ENCODE results near the gene THADA.
A peak's percentile ranks its signal among the peaks of the same experiment; 100 is the strongest.

Gene THADA

DNA sequence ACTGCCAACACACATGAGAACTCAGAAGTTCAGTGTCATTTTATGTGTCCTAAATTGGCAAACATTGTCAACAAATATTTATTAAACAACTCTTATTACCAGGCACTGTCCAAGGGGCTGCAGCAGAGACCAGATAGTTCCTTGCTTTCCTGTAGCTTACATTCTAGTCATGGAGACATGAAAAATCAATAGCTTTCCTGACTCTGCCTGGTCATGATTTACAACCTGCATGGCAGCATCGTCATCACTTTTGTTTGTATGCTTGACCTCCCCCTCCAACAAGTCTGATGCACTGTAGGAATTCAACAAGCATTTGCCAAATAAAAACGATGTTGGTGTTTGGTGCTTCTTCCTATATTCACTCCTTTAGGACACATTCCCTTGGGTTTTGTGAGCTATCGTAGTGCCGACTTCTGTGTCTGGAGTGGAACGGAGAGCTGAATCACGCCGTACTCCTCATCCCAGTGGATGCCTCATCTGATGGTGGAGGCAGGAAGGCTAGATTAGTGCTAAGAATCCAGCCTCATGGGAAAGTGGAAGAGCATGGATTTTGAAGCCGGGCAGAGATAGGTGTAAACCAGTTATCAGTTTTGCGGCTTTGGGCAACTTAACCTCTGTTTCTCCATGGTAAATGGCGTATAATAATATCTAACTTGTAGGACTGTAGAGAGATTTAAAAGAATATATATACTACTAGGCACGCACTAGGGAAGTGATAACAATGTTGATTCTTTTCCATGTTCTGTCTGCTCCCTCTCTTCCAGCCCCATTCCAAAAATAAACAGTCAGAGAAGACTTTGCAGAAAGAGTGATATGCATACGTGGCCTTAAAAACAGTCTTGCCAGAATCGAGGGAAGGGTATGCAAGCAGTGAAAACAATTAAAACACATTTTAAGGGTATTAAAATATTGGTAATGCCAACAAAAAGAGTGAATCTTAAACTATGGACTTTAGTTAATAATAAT lies 249.0 kb downstream of the THADA start:
- DNase-seq = no peak

DNA sequence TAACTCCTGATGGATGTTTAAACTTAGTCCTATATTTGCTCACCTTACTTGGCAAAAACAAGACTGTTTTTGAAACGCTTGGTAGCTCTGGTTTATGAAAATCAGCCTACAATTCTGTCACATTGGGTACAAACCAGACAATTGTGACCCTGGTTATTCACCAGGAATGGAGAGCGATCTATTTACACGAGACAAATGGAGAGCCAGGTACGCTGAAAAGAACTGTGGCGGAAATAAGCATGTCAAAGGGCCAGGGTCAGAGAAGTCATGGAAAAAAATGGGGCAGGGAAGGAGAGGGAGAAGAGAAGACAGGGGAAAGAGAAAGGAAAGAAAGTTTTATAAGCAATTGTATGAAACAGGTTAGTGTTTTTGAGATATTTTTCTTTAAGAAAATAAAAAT lies 250.0 kb downstream of the THADA start:
- no peak for DNase-seq

DNA sequence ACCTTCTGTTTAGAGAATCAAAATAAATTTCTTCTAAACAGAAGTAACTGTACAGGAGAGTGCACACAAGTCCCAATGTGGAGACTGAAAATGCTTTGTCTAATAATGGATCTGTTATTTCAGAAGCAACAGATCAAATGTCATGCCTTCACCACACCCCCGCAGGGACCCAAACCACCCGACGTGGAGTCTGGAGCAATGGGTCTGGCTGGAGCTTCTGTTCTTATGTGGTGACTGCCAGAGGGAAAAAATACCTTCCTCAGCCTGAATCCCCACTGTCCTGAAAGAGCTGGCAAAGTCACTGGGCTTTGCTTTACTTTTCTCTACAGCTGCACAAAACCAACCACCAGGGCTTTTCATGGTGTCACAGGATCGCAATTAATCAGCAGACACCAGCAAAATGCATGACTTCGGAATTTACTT lies 250.4 kb downstream of the THADA start:
- DNase-seq = peak in 1 of 2 experiments; percentile 8

DNA sequence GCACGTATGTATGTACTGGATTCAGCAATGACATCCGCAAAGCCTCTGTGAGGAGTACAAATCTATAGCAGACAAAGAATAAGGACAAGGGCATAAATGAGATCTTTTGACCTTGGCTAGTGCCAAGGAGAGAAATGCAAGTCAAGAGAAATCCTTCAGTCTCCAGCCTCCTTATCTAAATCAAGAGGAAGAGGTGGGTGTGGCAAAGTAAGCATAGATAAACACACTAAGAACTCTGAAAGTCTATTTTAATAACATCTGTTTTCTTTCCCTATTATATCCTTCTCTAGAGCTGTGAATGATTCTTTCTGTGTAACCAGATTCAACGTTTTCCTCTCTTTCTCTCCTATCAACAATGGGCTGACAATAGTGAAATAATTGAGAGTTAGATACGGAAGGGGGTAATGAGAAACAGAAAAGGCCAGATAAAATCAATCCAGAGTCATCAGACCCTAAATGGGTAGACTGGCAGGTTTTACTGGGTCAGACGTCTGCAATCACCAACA lies 250.9 kb downstream of the THADA start:
- no peak for DNase-seq

GRCh38 chr2:43343573-43344304 lies 252.1 kb downstream of the THADA start:
- DNase-seq = no peak

- no peak for DNase-seq
Observed at GRCh38 chr2:43341959-43342757, 253.7 kb downstream of the THADA start.

DNA sequence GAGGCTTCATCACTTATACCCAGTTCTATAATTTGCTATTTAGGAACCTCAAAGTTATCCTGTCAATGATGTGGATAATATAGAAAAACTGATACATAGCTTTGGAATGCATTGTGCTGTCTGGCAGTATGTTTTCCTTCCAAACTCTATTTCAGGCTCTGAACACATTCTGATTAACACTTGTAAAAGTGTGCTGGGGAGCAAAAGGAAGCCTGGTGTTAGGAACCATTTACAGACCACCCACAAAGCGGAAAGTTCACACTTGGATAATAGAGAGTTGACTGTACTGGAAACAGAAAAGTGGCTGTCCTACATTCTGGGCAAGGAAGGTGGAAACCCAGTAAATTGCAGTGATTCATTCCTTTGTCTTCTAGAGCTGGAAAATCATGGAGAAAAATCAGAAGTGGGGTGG lies 254.9 kb downstream of the THADA start:
- DNase-seq = no peak

GRCh38 chr2:43340066-43340465 lies 255.8 kb downstream of the THADA start:
- no peak for DNase-seq

DNA sequence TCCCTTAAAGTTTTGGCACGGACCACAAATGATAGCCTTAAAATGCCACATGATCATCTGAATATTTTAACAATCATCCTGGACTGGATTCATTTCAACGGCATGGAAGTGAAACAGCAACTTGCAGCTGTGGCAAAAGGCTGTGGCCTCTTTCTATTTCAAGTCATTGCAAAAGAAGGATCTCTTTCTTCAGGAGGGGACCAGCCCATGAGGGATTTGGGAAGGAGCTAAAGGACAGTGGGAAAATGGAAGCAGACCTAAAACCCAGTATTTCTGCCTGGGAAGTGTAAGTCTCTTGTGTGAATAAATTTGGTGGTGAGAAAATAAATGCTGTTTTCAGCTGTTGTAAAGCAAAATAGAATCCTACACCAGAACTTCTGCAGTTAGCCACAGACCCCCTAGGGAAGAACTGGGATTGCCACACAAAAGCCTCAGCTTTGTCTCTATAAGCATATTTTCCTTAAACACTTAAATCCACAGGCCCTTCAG lies 262.1 kb downstream of the THADA start:
- DNase-seq = no peak

- no peak for DNase-seq
Observed at GRCh38 chr2:43333101-43333655, 262.7 kb downstream of the THADA start.

GRCh38 chr2:43332653-43333052 lies 263.2 kb downstream of the THADA start:
- DNase-seq = no peak

DNA sequence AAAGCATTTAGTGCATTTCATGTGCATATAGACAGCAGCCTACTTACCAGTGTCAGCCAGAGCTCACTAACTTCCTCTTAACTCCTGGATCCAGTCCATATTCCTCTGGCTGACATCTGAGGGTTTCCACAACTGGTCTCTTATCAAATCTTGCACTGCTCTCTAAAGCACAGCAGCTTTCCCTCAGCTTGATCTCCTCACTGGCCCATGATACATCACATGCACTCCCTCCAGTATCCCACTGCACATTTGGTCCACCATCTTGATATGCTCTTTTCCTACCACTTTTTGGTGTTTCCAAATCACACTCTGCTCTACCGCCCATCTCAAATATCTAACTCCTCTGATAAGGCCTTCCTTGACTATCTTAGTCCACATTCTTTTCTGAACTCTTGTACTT lies 264.4 kb downstream of the THADA start:
- DNase-seq = no peak

- no peak for DNase-seq
Observed at GRCh38 chr2:43329637-43330036, 266.2 kb downstream of the THADA start.

DNA sequence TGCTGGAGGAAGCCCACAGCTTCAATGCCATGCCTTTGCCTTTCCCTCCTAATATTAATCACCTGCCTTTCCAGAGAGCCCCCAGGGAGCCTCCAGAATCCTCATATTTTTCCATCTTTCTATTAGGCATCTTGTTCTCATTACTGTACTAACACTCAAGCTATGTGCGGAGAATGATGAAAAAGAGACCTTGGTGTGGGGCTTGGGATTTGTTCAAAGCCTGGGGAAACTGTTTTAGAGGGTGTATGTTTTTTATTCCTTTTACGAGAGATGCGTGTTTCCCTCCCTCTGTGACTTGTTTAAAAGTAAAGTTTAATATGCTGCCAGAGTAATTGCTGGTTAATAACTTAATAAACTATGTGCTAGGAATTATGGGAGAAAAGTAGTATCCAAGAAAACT lies 267.0 kb downstream of the THADA start:
- no peak for DNase-seq

DNA sequence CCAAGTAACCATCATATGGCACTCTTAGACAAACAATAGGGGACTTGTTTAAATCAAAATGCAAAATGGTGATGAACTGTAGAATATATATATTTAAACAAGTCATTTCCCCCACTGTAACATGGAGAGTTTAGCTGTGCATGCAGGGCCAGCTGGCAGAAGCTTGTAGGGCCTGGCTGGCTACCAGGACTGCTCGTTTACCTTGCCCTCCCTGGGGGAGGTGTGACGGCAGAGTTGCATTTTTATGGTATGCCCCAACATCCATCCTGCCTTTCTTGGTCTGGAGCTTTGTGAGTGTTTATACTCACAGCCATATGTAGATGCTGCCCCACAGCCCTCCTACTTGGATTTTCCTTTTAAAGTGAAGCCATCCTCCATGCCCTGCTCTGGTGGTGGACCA lies 267.7 kb downstream of the THADA start:
- DNase-seq = no peak

GRCh38 chr2:43327119-43327518 lies 268.7 kb downstream of the THADA start:
- DNase-seq = no peak

GRCh38 chr2:43326101-43326825 lies 269.6 kb downstream of the THADA start:
- no peak for DNase-seq

DNA sequence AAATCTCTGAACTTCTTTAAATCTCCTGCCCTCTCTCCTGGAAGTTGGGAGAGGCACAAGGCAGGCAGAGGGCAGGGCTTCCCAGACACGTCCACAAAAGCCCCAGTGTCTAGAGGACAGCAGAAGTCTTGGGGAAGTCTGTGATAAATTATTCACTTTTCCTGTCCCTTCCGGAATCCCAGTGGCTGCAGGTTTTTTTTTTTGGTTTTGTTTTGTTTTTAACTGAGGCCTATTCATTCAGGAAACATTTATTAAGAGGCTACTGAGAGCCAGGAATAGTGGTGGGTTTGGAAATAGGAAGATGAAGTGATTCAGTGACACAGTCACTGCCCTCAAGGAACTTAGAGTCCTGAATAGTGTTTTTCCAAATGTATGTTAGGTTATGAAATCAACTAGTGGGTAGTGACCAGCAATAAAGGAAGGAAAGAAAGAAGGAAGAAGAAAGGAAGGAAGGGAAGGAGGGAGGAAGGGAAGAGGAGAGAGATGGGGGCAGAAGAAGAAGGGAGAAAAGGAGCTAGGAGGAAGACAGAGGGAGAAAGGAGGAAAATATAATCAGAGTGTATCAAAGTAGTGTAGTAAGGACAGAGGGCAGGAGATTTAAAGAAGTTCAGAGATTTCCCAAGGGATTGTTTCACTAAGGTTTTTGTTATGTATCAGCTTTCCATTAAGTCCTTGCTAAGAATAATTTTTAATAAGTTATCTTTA lies 270.6 kb downstream of the THADA start:
- DNase-seq = no peak

- DNase-seq = no peak
Observed at GRCh38 chr2:43324259-43325106, 271.4 kb downstream of the THADA start.

GRCh38 chr2:43323857-43324256 lies 272.0 kb downstream of the THADA start:
- DNase-seq = no peak
